ENCODE results near the gene KCNH2. TPM values are rescaled to one million over a fixed set of nuclear protein-coding genes. Genes with fewer than 3 reads are reported as not detected.

The KCNH2 gene
- total and polyA plus RNA-seq, 2 of the 8 experiments (the other 6 are each of a cell fraction or from before 2014, with no cell fraction given): 8.0 to 15.0 TPM

DNA sequence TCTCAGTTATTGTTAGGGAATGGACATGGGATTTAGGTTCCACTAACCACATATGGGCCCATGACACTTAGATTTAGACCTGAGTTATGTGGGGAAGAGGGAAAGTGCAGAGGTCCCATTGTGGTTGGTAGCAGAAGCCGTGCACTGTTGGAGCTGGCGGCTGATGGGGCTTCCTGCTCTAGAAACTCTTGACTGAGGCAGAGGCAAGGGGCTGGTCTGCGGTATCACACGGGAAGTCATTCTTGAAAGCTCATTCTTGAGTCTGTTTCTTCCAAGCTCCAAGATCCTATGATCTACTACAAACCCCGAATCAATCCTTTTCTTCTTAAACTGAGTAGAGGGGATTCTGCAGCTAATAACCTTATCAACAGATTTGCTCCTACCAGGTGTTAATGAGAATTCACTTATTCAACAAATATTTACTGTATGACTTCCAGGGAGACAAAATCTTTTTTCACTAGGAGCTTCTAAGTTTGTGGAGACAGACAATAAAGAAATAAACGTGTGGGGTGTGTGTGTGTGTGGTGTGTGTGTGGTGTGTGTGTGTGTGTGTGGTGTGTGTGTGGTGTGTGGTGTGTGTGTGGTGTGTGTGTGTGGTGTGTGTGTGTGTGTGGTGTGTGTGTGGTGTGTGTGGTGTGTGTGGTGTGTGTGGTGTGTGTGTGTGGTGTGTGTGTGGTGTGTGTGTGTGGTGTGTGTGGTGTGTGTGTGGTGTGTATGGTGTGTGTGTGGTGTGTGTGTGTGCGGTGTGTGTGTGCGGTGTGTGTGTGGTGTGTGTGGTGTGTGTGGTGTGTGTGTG, 68.7 kb downstream of the KCNH2 start (continued):
- TF ChIP-seq CEBPB (IDR thresholded peaks at IDR 0.05; ENCODE audit: low read depth, low read length): no peak
- no peak for TF ChIP-seq TEAD4 (IDR thresholded peaks at IDR 0.05; ENCODE audit: low read depth, low read length)
- no peak for TF ChIP-seq BRCA1 (IDR thresholded peaks at IDR 0.05; ENCODE audit: low read depth, low read length)
- no peak for TF ChIP-seq TAF7 (optimal IDR thresholded peaks at IDR 0.05; ENCODE audit: borderline replicate concordance, low read depth, low read length)

Data from H1 (cell line).